HL-60 (cell line): ENCODE results near the gene ACTRT2.

ENCODE experiments used
- CTCF ChIP-seq: IDR thresholded peaks from one replicate; pipeline ENCODE4 v1.5.1; 2011; ENCODE audit warnings: low read length, control low read depth, inconsistent platforms; ENCODE audit not compliant: insufficient read depth
- GABPA ChIP-seq: IDR thresholded peaks from 2 replicates; pipeline ENCODE4 v1.6.1; 2012; ENCODE audit warnings: low read depth
- POLR2AphosphoS5 ChIP-seq: IDR thresholded peaks from 2 replicates; pipeline ENCODE4 v1.6.1; 2012; ENCODE audit warnings: low read depth
- REST ChIP-seq: IDR thresholded peaks from 2 replicates; pipeline ENCODE4 v1.6.1; 2012; ENCODE audit warnings: low read depth; ENCODE audit not compliant: insufficient replicate concordance

- TF ChIP-seq CTCF (no peak), REST (no peak), POLR2AphosphoS5 (no peak), GABPA (no peak)
These were observed 32.7 kb downstream of the ACTRT2 start for GRCh38 chr1:3053986-3054385.
